Anterior cingulate cortex (tissue), 58 donors: ENCODE measurements around the gene CD96.
A peak's percentile ranks its signal among the peaks of the same experiment; 100 is the strongest.
"Not testable (repeated sequence)": the region's sequence is repeated elsewhere in the genome, so short reads cannot be mapped to it uniquely, and the experiment has no call there.

Experiments
- DNase-seq, 58 donors: peaks; one replicate each; lab custom pipeline; 2025; lab: John Stamatoyannopoulos, UW

The CD96 gene

GRCh38 chr3:111668326-111668725 is 126.3 kb downstream of the CD96 start:
- DNase-seq = no peak

GRCh38 chr3:111668888-111669488 is 127.0 kb downstream of the CD96 start:
- DNase-seq = peak in 2 of 58 donors; percentile 16 to 39

- no peak for DNase-seq
Measured at GRCh38 chr3:111669926-111670630, 128.1 kb downstream of the CD96 start.

GRCh38 chr3:111672461-111672860 is 130.5 kb downstream of the CD96 start:
- DNase-seq = not testable (repeated sequence)

- no peak for DNase-seq
Measured at GRCh38 chr3:111675846-111676210, 133.8 kb downstream of the CD96 start.

GRCh38 chr3:111676211-111677006 is 134.4 kb downstream of the CD96 start:
- no peak for DNase-seq

GRCh38 chr3:111677007-111677392 is 135.0 kb downstream of the CD96 start:
- no peak for DNase-seq

- DNase-seq = no peak
Measured at GRCh38 chr3:111681661-111682426, 139.8 kb downstream of the CD96 start.

- DNase-seq = no peak
Measured at GRCh38 chr3:111684640-111685039, 142.6 kb downstream of the CD96 start.

- DNase-seq = no peak
Measured at GRCh38 chr3:111688190-111688800, 146.3 kb downstream of the CD96 start.

GRCh38 chr3:111690242-111690641 is 148.2 kb downstream of the CD96 start:
- DNase-seq = no peak

- peak in 3 of 58 donors; percentile 5 to 47 (median 32) for DNase-seq
Measured at GRCh38 chr3:111691293-111691909, 149.4 kb downstream of the CD96 start.

- peak in 1 of 58 donors; percentile 13 for DNase-seq
Measured at GRCh38 chr3:111692593-111693552, 150.9 kb downstream of the CD96 start.

GRCh38 chr3:111694471-111694870 is 152.5 kb downstream of the CD96 start:
- DNase-seq = no peak

GRCh38 chr3:111695636-111696117 is 153.7 kb downstream of the CD96 start:
- DNase-seq = no peak

GRCh38 chr3:111700054-111700453 is 158.1 kb downstream of the CD96 start:
- DNase-seq = no peak

GRCh38 chr3:111701292-111701906 is 159.4 kb downstream of the CD96 start:
- DNase-seq = no peak
